HepG2 (cell line): ENCODE data around the gene KIF1B. TPM values are rescaled to one million over a fixed set of nuclear protein-coding genes. Genes with fewer than 3 reads are reported as not detected.

Experiments
- BCL6 ChIP-seq: IDR thresholded peaks from 2 replicates; pipeline ENCODE4 v1.6.1; 2016; ENCODE audit warnings: missing genetic modification reagents, missing compliant biosample characterization
- CCDC6 ChIP-seq: sonication (generic); formaldehyde crosslinking; IDR thresholded peaks from 2 replicates; pipeline ENCODE4 v1.8.1; 2022; ENCODE audit warnings: mild to moderate bottlenecking, missing genetic modification reagents, moderate library complexity
- MAFK ChIP-seq, 2 experiments: IDR thresholded peaks in 1 of 2; conservative IDR thresholded peaks in 1 of 2; 2 replicates each; pipeline ENCODE4 v1.6.1; 2011; ENCODE audit warnings: improper control_type of control experiment in 2 of 2, low read length in 2 of 2
- NFE2L2 ChIP-seq: fragments of 150-350 bp; IDR thresholded peaks from 2 replicates; pipeline ENCODE4 v1.6.1; 2014; ENCODE audit warnings: low read length
- SNAPC4 ChIP-seq: sonication (generic); formaldehyde crosslinking; IDR thresholded peaks from 2 replicates; pipeline ENCODE4 v1.4.0; 2020; ENCODE audit warnings: mild to moderate bottlenecking, missing genetic modification reagents
- SRSF1 ChIP-seq: fragments of 200-400 bp; formaldehyde crosslinking; optimal IDR thresholded peaks from 2 replicates; pipeline ENCODE3; 2017; ENCODE audit warnings: mild to moderate bottlenecking, low read depth, low read length, moderate library complexity
- ZBTB33 ChIP-seq: sonication (generic); formaldehyde crosslinking; IDR thresholded peaks from 2 replicates; pipeline ENCODE4 v1.4.0; 2020; ENCODE audit warnings: missing genetic modification reagents
- ZNF646 ChIP-seq: sonication (generic); formaldehyde crosslinking; IDR thresholded peaks from 2 replicates; pipeline ENCODE4 v1.9.0; 2021; ENCODE audit warnings: mild to moderate bottlenecking, missing genetic modification reagents
- polyA plus RNA-seq, 8 experiments: library from polyadenylated mRNA; depleted of rRNA in 3 of 8; stranded (reverse) in 7 of 8; unstranded in 1 of 8; fragments of >200 nt; fragmentation: Illumina TruSeq in 4 of 8; extraction: Trizol in 4 of 8; gene quantifications; 2 replicates each; pipeline versions ENCODE4 v1.2.1 to v1.2.3, GENCODE V29; 2011 to 2016; ENCODE audit warnings: low read depth in 4 of 8, missing spikeins in 1 of 8, mixed read lengths in 1 of 8; ENCODE audit not compliant: insufficient read depth in 1 of 8
- total RNA-seq, 5 experiments: library from RNA; depleted of rRNA; stranded (reverse); fragments of >200 nt; fragmentation: Illumina TruSeq; extraction: Trizol; gene quantifications; 2 replicates each; pipeline ENCODE4 v1.2.3, GENCODE V29; 2016; ENCODE audit warnings: low read depth in 1 of 5

KIF1B gene
- total and polyA plus RNA-seq, 2 of the 13 experiments (the other 11 are each of a cell fraction or from before 2014, with no cell fraction given): 26.7 to 32.5 TPM

- no peak for TF ChIP-seq ZNF646
- TF ChIP-seq MAFK (conservative IDR thresholded peaks at IDR 0.05 in 1 of 2, IDR thresholded peaks at IDR 0.05 in 1 of 2; ENCODE audit: low read length in 2 of 2): peak; percentile 42 to 48; a peak in 3 of 4 replicates
- TF ChIP-seq NFE2L2: peak; percentile 61; the same call in 1 of the 2 replicates
- no peak for TF ChIP-seq SNAPC4
- no peak for TF ChIP-seq SRSF1
- no peak for TF ChIP-seq BCL6 (CRISPR knock-in tag)
- TF ChIP-seq ZBTB33 (CRISPR knock-in tag): no peak
- TF ChIP-seq CCDC6 (CRISPR knock-in tag): no peak
Observed at GRCh38 chr1:10287023-10287645, 76.8 kb downstream of the KIF1B start (continued).
